ENCODE results near the gene EXOSC3. TPM values are rescaled to one million over a fixed set of nuclear protein-coding genes. Genes with fewer than 3 reads are reported as not detected.
"Not testable (repeated sequence)": the region's sequence is repeated elsewhere in the genome, so short reads cannot be mapped to it uniquely, and the experiment has no call there.

Gene EXOSC3
- 49.3 and 52.8 TPM in 2 replicates for total RNA-seq (2014; rRNA removed)
- polyA plus RNA-seq (2012), result 29.8 TPM

DNA sequence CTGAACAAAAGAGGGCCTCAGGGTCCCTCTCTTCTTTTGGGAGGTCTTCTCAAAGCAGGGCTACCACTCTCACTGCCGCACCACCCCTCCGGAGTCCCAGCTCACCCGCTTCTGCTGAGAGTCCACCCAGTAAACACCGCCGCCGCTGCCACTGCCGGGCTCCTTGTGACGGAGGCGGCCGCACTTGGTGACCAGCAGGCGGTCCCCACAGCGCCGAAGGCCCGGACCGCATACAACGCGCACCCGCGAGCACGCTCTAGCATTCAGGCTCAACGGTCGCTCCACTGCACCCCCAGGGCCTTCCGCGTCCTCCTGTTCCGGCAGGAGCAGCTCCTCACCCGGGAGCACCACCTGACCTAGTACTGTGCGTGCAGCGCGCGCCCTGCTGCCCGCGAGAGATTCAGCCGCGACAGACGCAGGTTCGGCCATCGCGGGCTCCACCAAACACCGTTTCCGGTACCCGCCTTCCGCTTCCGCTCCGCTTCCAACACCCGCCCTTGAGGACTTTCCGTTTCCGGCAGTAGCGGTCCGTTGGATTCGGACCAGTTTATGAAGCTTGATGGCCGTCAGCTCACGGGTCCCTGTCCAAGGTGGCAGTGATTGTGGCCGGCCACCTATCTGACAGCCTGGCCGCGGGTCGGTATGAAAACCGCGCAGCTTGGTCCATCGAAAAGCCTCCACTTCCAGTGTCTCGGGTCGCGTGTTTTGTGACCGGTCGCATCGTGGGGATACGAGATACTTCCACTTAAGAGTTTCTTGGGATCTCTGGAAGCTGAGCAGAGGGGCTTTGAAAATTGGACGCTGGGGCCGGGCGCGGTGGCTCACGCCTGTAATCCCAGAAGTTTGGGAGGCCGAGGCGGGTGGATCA, at the start of gene EXOSC3:
Gene EXOSC3 (minus strand): TSS at position 449 of the 868 bp plus-strand sequence. CDS start 20 bp downstream, at position 429.
- peak; percentile 89 for DNase-seq (ENCODE audit: low read depth)

DNA sequence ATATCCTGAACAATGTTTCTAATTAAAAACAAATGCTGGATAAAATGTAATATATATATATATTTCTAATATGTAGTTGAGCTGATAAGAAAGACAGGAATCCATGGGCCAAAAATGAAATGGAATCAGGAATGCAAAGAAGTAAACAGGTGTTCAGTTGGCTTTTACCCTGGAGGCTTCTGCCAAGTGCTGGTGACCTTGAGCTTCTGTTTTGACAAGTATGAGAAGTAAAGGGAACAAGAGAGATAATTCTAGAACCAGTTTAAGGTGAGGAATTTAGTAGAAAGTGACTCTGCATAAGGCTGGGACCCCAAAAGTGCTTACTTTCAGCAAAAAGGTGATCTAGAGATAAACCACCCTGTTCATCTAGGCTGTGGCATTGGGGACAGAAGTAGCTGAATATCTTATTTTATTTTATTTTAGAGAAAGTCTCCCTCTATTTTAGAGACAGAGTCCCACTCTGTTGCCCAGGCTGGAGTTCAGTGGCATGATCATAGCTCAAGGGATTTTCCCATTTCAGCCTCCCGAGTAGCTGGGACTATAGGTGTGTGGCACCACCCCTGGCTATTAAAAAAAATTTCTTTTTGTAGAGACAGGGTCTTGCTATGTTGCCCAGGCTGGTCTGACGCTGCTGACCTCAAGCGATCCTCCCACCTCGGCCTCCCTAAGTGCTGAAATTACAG, 42.8 kb upstream of the EXOSC3 start:
- DNase-seq (ENCODE audit: low read depth), result no peak

DNA sequence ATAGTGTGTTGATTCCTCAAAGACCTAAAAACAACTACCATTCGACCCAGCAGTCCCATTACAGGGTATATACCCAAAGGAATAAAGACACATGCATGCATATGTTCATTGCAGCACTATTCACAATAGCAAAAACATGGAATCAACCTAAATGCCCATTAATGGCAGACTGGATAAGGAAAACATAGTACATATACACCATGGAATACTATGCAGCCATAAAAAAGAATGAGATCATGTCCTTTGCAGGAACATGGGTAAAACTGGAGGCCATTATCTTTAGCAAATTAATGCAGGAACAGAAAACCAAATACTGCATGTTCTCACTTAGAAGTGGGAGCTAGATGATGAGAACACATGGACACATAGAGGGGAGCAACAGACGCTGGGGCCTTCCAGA, 40.3 kb upstream of the EXOSC3 start:
- not testable (repeated sequence) for DNase-seq (ENCODE audit: low read depth)

DNA sequence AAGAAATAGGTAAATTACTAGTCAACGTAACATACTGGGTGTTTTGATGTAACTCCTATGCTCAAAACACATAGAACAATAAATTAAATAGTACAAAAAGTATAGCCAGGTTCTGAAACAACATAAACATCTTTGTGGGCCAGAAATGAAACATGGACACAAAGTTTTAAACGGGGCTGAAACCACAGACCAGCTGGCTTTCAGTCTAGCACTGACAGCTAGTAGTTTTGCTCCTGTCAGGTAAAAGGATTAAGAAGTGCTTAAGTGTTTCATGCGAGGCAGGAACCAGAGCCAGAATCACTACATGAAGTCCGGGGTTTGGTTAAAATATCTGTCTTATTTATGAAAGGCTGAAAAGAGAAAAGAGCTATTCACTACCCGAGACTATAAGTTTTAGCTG, 35.3 kb upstream of the EXOSC3 start:
- DNase-seq (ENCODE audit: low read depth), result no peak

DNA sequence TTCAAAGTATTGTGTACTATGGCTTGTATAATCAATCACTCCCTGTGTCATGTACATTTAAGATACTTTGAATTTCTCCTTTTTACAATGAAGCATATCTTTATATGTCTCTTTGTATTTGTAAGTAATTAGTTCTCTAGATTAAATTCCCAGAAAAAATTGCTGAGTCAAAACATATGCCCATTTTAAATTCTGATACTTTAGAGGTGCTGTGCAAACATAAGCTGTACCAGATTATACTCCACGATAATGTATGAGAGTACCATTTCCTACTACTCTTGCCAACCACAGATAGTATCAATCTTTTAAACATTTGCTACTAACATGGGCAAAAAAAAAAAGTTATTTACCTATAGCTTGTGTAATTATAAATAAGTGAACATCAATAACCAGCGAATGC, 34.0 kb upstream of the EXOSC3 start:
- no peak for DNase-seq (ENCODE audit: low read depth)

DNA sequence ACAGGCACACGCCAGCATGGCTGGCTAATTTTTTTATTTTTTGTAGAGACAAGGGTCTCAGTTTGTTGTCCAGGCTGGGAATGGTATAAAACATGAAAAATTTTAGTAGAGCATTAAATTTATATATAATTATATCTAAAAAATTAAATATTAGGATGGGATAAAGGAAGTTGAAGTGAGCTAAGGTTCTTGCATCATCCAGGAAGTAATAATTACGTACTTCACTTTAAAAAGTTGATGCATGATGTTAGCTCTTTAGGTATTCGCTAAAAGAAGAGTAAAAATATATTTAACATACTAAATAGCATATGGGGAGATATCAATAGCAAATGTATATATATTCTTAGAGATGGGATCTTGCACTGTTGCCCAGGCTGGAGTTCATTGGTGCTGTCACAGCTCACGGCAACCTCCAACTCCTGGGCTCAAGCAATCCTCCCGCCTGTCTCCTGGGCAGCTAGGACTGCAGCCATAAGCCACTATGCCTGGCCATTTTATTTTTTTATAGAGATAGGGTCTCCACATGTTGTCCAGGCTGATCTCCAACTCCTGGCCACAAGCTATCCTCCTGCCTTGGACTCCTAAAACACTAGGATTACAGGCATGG, 28.0 kb upstream of the EXOSC3 start:
- DNase-seq (ENCODE audit: low read depth), result no peak

DNA sequence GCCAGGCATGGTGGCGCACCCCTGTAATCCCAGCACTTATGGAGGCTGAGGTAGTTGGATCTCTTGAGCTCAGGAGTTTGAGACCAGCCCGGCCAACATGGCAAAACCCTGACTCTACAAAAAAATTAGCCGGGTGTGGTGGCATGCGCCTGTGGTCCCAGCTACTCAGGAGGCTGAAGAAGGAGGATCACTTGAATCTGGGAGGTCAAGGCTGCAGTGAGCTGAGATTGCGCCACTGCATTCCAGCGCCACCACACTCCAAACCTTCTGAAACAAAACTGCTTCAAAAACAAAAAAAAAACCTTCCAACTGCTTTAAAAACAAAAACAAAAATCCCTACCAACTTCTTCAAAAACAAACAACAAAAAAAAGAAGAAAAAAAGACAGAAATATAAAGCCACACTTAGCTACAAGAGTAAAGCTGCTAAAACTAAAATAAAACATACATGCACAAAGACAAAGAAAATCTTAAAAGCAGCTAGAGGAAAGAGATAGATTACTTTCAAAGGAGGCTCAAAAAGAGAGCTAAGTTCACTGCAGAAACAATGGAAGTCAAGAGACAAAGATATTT, 27.1 kb upstream of the EXOSC3 start:
- DNase-seq (ENCODE audit: low read depth), result no peak

DNA sequence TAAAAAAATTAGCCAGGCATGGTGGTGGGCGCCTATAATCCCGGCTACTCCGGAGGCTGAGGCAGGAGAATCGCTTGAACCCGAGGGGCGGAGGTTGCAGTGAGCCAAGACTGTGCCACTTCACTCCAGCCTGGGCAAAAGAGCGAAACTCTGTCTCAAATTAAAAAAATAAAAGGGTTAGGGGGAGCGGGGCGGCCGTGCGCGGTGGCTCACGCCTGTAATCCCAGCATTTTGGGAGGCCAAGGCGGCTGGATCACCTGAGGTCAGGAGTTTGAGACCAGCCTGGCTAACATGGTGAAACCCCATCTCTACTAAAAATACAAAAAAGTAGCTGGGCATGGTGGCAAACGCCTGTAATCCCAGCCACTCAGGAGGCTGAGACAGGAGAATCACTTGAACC, 24.8 kb upstream of the EXOSC3 start:
- DNase-seq (ENCODE audit: low read depth), result not testable (repeated sequence)

DNA sequence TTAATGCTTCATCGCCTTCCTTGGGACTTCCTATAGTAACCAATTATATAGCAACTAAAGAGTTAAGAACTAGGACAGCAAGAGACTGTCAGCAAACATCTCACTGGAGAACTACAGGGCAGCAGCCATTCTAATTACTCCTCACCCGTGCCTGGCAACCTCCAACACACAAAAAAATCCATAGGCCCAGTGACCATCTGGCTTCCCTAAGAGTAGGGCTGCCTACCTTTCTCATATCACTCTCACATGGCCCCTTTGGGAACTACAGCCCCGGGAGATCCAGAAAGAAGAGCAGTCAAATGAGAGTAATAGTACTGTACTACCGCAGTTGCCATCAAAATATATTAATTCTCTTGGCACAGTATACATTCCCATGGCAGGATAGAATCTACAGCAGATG, 21.4 kb upstream of the EXOSC3 start:
- no peak for DNase-seq (ENCODE audit: low read depth)

DNA sequence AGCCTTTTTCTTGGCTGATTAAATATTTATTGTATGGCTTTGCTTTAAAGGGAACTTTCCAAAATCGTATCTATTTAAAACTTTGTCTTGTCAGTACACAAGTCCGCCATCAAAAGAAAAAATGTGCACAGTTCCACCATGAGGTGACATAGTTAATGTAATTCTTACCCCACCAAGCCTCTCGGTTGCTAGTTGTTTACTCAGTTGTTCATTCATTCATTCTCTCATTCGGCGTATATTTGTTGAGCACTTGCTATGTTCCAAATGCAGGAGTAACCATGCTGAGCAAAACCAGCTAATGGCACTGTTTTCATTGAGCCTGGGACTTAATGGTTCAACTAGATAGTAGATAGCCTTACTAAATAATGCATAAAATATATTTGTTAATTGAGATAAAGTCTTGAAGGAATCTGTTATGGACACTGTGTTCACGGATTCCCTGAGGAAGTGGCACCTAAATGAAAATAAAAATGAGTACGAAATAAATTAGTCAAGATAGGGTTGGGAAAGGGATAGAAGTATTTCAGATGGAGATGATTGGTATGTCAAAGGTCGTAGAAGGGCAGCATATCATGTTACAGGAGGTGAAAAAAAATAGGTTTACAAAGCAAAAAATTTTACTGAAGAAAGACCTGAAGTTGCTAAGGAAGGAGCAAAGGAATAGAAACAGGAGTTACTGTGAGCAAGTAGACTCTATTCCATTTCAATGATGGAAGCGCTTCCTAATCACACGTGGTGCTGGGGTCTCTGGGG, 17.3 kb upstream of the EXOSC3 start:
- DNase-seq (ENCODE audit: low read depth), result peak; percentile 15

DNA sequence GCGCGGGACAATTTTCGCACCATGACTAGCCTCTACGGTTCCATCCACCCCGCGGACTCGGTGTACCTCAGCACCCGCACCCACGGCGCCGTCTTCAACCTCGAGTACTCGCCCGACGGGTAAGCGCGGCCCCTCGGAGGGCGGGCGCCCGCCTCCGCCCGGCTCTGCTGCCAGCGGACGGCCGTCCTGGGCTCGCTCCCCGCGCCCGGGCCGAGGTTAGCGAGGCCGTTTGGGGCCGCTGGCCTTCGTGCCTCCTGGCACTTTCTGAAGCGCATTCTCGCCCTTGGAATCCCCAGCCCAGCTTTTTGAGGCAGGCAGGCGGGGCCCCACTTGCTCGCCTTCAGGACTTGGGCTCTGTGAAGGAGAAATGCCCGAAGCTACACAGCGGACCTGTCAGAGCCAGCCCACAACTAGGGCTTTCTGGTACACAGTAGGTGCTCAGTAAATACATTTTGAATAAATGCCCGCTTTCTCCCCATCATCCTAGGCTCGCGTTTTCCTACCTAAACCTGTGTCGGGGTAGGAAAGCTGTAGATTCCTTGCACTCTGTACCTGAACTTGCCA, 16.5 kb upstream of the EXOSC3 start:
- DNase-seq (ENCODE audit: low read depth), result peak; percentile 20

DNA sequence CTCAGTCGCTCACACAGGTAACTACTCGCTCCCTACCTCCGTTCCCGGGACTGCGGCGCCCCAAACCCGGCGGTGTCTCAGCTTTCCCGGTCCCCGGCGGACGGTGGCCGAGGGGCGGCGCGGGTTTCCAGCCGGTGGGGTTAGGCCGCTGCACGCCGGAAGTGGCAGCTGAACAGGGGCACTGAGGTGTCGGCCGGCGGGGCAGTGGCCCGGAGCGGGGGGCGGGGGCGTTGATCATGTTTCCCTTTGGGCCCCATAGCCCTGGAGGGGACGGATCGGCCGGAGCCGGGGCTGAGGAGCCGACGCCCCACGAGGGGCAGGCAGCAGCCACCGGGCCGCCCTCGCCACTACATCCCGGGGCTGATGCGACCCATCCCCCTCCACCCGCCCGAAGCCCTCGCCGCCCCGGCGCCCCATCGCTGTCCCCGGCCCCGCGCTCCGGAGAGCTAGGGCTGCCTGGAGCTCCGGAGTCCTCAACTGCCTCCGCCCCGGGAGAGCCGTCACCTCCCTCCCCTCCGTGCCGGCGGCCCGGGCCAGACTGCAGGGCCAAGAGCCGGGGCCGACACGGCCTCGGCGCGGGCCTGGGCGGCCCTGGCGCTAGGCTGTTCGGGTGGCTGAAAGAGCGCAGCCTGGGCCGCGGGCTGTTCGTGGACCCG, 15.9 kb upstream of the EXOSC3 start, which contains the start of gene DCAF10:
Gene DCAF10 (plus strand): TSS at position 167 of the 656 bp plus-strand sequence. CDS start 70 bp downstream, at position 237.
- DNase-seq (ENCODE audit: low read depth), result peak; percentile 80

DNA sequence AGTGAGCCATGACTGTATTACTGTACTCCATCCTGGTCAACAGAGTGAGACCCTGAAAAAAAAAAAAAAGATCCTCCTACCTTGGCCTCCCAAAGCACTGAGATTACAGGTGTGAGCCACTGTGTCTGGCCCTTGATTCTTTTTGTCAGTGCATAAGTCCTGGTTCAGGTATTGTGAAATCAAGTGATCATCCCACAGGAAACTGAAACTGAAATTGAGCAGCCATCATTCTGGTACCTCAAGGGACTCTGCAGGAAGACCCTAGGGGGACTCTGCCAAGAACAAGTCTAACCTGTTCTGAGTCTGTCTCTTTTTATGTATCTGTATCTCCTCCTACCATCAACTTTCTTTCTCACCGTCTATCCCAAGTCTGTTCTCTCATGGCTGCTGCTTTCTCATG, 13.8 kb upstream of the EXOSC3 start:
- DNase-seq (ENCODE audit: low read depth), result no peak

DNA sequence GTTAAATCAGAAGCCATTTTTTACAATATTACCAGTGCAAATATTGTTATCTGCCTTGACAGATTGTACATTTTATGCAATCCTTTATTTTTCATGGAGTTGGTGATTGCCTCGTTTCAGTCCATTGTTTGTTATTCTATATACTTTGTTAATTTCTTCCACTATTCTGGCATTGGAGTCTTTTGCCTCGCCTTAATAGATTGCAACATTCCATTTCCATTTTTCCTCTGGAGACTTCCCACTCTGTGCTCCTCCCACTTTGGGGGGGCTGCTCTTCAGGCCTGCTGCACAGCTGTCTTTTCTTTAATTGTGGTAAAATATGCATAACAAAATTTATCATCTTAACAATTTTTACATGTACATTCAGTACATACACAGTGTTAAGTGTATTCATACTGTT, 11.4 kb upstream of the EXOSC3 start:
- no peak for DNase-seq (ENCODE audit: low read depth)

DNA sequence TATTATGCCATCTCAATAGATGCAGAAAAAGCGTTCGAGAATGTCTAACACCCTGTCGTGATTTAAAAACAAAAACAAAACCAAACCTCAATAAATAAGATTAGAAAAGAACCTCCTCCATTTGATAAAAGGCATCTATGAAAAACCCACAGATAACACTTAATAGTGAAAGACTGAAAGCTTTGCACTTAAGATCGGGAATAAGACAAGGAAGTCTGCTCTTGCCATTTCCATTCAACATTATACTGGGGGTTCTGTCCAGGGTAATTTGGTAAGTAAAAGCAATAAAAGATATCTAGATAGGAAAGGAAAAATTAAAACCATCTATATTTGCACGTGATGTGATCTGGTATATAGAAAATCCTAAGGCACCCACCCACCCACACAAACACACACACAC, 7.3 kb upstream of the EXOSC3 start:
- no peak for DNase-seq (ENCODE audit: low read depth)

DNA sequence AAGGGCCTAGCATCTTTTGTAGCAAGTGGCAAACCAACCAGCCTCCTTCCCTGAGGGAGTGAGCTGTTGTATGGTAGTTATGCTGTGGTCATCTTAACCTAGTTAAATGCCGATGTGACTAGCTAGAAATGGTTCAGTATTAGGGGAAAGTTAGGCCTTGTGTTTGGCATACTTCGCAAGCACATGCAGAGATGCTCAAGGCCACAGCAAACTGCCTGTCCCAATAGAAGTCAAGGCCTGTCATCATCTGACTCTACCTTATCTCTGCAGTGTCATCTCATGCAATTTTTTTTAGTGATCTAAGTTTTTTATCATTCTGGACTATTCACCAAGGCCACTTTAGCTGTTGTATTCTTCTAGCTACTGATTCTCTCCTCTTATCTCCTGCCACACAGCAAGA, 5.2 kb upstream of the EXOSC3 start:
- DNase-seq (ENCODE audit: low read depth), result no peak

DNA sequence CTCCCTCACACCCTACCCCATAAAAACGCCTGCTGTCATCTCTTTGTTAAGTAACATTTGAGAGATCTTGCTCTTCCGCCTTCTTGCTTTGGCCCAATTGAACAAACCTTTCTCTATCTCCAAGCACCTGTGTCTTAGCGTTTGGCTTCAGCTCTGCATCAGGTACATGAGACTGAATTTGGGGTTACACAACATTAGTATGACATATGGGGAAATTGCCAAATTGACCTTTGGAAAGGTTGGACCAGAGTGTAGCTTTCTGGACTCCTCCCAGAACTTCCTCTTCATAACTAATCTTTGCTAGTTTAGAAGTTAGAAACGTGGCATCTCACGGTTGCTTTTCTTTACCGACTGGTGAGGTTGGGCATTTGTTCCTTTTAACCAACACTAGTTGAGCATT, 3.5 kb upstream of the EXOSC3 start:
- DNase-seq (ENCODE audit: low read depth), result no peak

DNA sequence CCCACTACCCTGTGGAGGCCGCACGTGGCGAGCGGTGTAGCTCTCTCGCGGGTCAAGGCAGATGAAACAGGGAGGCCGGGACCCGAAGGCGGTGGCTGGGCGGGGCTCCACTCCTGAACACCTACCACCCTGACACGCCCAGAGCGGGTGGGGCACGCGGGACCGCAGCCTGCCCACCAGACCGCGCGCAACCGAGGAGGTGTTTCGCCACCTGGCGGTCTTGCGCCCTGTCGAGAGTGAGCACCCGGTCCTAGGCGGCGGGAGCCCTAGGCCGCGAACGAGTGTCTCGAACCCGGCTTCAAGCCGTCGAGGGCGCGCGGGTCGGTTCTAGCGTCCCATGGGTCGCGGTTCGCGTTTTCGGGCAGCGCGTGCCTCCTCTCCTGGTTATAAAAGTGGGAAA, 2.2 kb upstream of the EXOSC3 start:
- DNase-seq (ENCODE audit: low read depth), result no peak

DNA sequence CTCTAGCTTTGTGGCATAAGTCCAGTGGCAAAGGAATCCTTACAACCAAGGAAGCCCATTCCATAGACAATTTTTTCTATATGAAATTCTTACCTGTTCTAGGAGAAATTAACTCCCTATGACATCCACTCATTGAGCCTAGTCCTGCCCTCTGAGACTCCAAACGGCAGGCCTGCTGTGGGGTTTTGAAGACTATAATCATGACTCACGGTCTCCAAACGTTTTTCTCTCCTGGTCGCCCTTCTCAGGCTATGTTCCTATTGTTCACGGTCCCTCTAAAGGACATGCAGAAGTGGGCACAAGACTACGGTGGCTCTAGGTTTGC, 611 bp downstream of the EXOSC3 start:
- DNase-seq (ENCODE audit: low read depth), result peak; percentile 14

DNA sequence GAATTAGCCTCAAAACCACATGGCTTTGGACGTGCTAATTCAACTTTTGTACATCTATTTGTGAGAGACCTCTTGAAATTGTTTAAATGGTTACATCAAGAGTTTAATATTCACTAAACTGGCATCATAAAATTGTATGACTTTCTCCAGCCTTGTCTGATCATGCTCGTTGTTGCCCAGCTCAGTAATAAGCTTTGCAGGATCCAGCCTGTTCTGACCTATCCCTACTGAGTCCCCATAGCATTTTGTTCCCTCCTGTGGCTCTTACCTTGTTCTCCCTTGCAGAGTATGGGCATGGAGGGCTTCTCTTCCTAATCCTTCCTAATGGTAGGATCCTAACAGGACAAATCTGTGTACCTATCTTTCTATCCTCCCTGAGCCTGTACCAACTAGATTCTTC, 6.3 kb downstream of the EXOSC3 start:
- no peak for DNase-seq (ENCODE audit: low read depth)

DNA sequence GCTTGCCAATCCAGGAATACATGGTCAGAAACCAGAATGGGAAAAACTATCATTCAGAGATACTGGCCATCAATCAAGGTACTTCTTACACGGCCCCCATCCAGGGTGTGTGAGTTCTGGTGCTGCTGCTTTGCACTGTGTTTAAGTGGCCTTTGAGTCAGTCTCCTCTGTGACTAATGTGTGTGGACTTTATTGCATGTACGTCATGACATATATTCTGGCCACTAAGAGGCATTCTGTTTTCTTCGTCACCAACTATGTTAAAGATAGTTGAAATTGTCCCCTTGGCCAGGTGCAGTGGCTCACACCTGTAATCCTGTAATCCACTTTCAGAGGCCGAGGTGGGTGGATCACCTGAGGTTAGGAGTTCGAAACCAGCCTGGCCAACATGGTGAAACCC, 8.5 kb downstream of the EXOSC3 start:
- DNase-seq (ENCODE audit: low read depth), result no peak
